Measurements from ENCODE around the gene ZFP3.

ZFP3 gene

GRCh38 chr17:5045496-5045895 is 32.8 kb upstream of the ZFP3 start:
- H3K36me3 ChIP-seq (replicated peaks), result no peaks in the 10 kb centered on the region
- no peaks in the 10 kb centered on the region for H3K27me3 ChIP-seq (replicated peaks)
- H3K4me3 ChIP-seq (ENCODE audit: low read depth, low read length), result no peak overlapping the region
- in situ Hi-C loops (cut with HindIII; ENCODE audit: low pct_ligation_motif_present, low sequenced_read_pairs), result no loop called here
- no peak for TF ChIP-seq CTCF (IDR thresholded peaks at IDR 0.05; ENCODE audit: low read depth, low read length, missing control alignments)
- no peak overlapping the region for H3K27ac ChIP-seq
- DNase-seq, result no peak

- no peak for TF ChIP-seq CTCF (IDR thresholded peaks at IDR 0.05; ENCODE audit: low read depth, low read length, missing control alignments)
- Histone ChIP-seq H3K27ac (no peak overlapping the region), H3K27me3 (replicated peaks) (no peaks in the 10 kb centered on the region), H3K4me3 (ENCODE audit: low read depth, low read length) (no peak overlapping the region), H3K36me3 (replicated peaks) (no peaks in the 10 kb centered on the region)
- DNase-seq, result no peak
- in situ Hi-C loops (cut with HindIII; ENCODE audit: low pct_ligation_motif_present, low sequenced_read_pairs), result no loop called here
These were observed 30.8 kb upstream of the ZFP3 start for GRCh38 chr17:5047446-5047845.

- no peak overlapping the region for H3K27ac ChIP-seq
- in situ Hi-C loops (cut with HindIII; ENCODE audit: low pct_ligation_motif_present, low sequenced_read_pairs), result no loop called here
- H3K4me3 ChIP-seq (ENCODE audit: low read depth, low read length), result no peak overlapping the region
- no peaks in the 10 kb centered on the region for H3K36me3 ChIP-seq (replicated peaks)
- H3K27me3 ChIP-seq (replicated peaks), result no peaks in the 10 kb centered on the region
- no peak for DNase-seq
- TF ChIP-seq CTCF (IDR thresholded peaks at IDR 0.05; ENCODE audit: low read depth, low read length, missing control alignments), result no peak
These were observed 28.9 kb upstream of the ZFP3 start for GRCh38 chr17:5049314-5049841.

- TF ChIP-seq CTCF (IDR thresholded peaks at IDR 0.05; ENCODE audit: low read depth, low read length, missing control alignments), result no peak
- in situ Hi-C loops (cut with HindIII; ENCODE audit: low pct_ligation_motif_present, low sequenced_read_pairs), result no loop called here
- Histone ChIP-seq H3K36me3 (replicated peaks) (no peaks in the 10 kb centered on the region), H3K27ac (no peak overlapping the region), H3K27me3 (replicated peaks) (no peaks in the 10 kb centered on the region), H3K4me3 (ENCODE audit: low read depth, low read length) (no peak overlapping the region)
- DNase-seq, result no peak
These were observed 28.0 kb upstream of the ZFP3 start for GRCh38 chr17:5050278-5050677.

- H3K27ac ChIP-seq, result no peak overlapping the region
These were observed 22.7 kb upstream of the ZFP3 start for GRCh38 chr17:5055543-5055942.

More at GRCh38 chr17:5055543-5055942, 22.7 kb upstream of the ZFP3 start:
- no peaks in the 10 kb centered on the region for H3K27me3 ChIP-seq (replicated peaks)
- in situ Hi-C loops (cut with HindIII; ENCODE audit: low pct_ligation_motif_present, low sequenced_read_pairs), result no loop called here
- no peak for TF ChIP-seq CTCF (IDR thresholded peaks at IDR 0.05; ENCODE audit: low read depth, low read length, missing control alignments)
- no peaks in the 10 kb centered on the region for H3K36me3 ChIP-seq (replicated peaks)
- H3K4me3 ChIP-seq (ENCODE audit: low read depth, low read length), result no peak overlapping the region
- no peak for DNase-seq

Measured in brain microvascular endothelial cell (primary cell).